Measurements from ENCODE around the gene APOL2.
A peak's percentile ranks its signal among the peaks of the same experiment; 100 is the strongest.

APOL2 gene

GRCh38 chr22:36185828-36186624 lies 53.3 kb downstream of the APOL2 start:
- Histone ChIP-seq H2BK15ac (replicated peaks; ENCODE audit: low read depth) (no peak overlapping the region), H3K23ac (ENCODE audit: low read length) (no peak overlapping the region), H3K79me1 (ENCODE audit: low read length) (no peaks in the 10 kb centered on the region), H3K4me3 (ENCODE audit: low read length) (no peak overlapping the region), H2AK5ac (ENCODE audit: low read length) (no peak overlapping the region), H3K27me3 (ENCODE audit: insufficient read depth, low read length, poor library complexity) (no peaks in the 10 kb centered on the region), H4K5ac (ENCODE audit: low read length) (no peak overlapping the region), H4K8ac (ENCODE audit: low read depth, low read length) (no peak overlapping the region), H3K79me2 (ENCODE audit: control insufficient read depth, insufficient read depth, low read length) (no peaks in the 10 kb centered on the region), H3K4me1 (ENCODE audit: control insufficient read depth, low read depth, low read length) (peaks cover 4% of the 10 kb centered on the region), H3K4me2 (ENCODE audit: low read length) (no peak overlapping the region), H3K36me3 (ENCODE audit: control insufficient read depth, insufficient read depth, low read length) (no peaks in the 10 kb centered on the region), H2BK120ac (ENCODE audit: low read depth, low read length) (no peak overlapping the region), H3K18ac (ENCODE audit: low read length) (no peak overlapping the region), H2BK5ac (ENCODE audit: low read length) (no peak overlapping the region), H3K4ac (ENCODE audit: low read depth, low read length) (no peak overlapping the region), H3K27ac (ENCODE audit: low read depth, low read length) (no peak overlapping the region), H3K9ac (ENCODE audit: low read length) (no peak overlapping the region), H3K56ac (ENCODE audit: low read length) (no peak overlapping the region)
- WGBS (ENCODE audit: extremely low coverage, insufficient coverage, low lambda C conversion rate), result no CpG with 5 or more reads among the region's 14 CpGs
- DNase-seq, result no peak

GRCh38 chr22:36184433-36185025 lies 54.8 kb downstream of the APOL2 start:
- H3K4me2 ChIP-seq (ENCODE audit: low read length), result no peak overlapping the region
- no CpG with 5 or more reads among the region's 10 CpGs for WGBS (ENCODE audit: extremely low coverage, insufficient coverage, low lambda C conversion rate)
- H3K18ac ChIP-seq (ENCODE audit: low read length), result no peak overlapping the region
- no peak for DNase-seq
- H3K79me2 ChIP-seq (ENCODE audit: control insufficient read depth, insufficient read depth, low read length), result no peaks in the 10 kb centered on the region
- H2BK15ac ChIP-seq (replicated peaks; ENCODE audit: low read depth), result no peak overlapping the region
- no peaks in the 10 kb centered on the region for H3K36me3 ChIP-seq (ENCODE audit: control insufficient read depth, insufficient read depth, low read length)
- H3K23ac ChIP-seq (ENCODE audit: low read length), result no peak overlapping the region
- no peak overlapping the region for H3K4me3 ChIP-seq (ENCODE audit: low read length)
- no peak overlapping the region for H2BK120ac ChIP-seq (ENCODE audit: low read depth, low read length)
- H4K5ac ChIP-seq (ENCODE audit: low read length), result no peak overlapping the region
- H3K9ac ChIP-seq (ENCODE audit: low read length), result no peak overlapping the region
- no peak overlapping the region for H4K8ac ChIP-seq (ENCODE audit: low read depth, low read length)
- H2BK5ac ChIP-seq (ENCODE audit: low read length), result no peak overlapping the region
- H3K4me1 ChIP-seq (ENCODE audit: control insufficient read depth, low read depth, low read length), result peaks cover under 1% of the 10 kb centered on the region
- H3K27ac ChIP-seq (ENCODE audit: low read depth, low read length), result no peak overlapping the region
- H3K56ac ChIP-seq (ENCODE audit: low read length), result no peak overlapping the region
- H3K79me1 ChIP-seq (ENCODE audit: low read length), result no peaks in the 10 kb centered on the region
- no peak overlapping the region for H2AK5ac ChIP-seq (ENCODE audit: low read length)
- no peaks in the 10 kb centered on the region for H3K27me3 ChIP-seq (ENCODE audit: insufficient read depth, low read length, poor library complexity)
- H3K4ac ChIP-seq (ENCODE audit: low read depth, low read length), result no peak overlapping the region

- WGBS (ENCODE audit: extremely low coverage, insufficient coverage, low lambda C conversion rate), result no CpG with 5 or more reads among the region's 7 CpGs
- Histone ChIP-seq H3K9ac (ENCODE audit: low read length) (no peak overlapping the region), H3K23ac (ENCODE audit: low read length) (no peak overlapping the region), H2AK5ac (ENCODE audit: low read length) (no peak overlapping the region), H3K27ac (ENCODE audit: low read depth, low read length) (no peak overlapping the region), H3K4me2 (ENCODE audit: low read length) (no peak overlapping the region), H3K27me3 (ENCODE audit: insufficient read depth, low read length, poor library complexity) (no peaks in the 10 kb centered on the region), H3K36me3 (ENCODE audit: control insufficient read depth, insufficient read depth, low read length) (no peaks in the 10 kb centered on the region), H4K8ac (ENCODE audit: low read depth, low read length) (no peak overlapping the region), H3K4ac (ENCODE audit: low read depth, low read length) (no peak overlapping the region), H2BK5ac (ENCODE audit: low read length) (no peak overlapping the region), H3K79me2 (ENCODE audit: control insufficient read depth, insufficient read depth, low read length) (no peaks in the 10 kb centered on the region), H4K5ac (ENCODE audit: low read length) (no peak overlapping the region), H2BK120ac (ENCODE audit: low read depth, low read length) (no peak overlapping the region), H3K18ac (ENCODE audit: low read length) (no peak overlapping the region), H3K4me1 (ENCODE audit: control insufficient read depth, low read depth, low read length) (no peaks in the 10 kb centered on the region), H3K79me1 (ENCODE audit: low read length) (no peaks in the 10 kb centered on the region), H3K4me3 (ENCODE audit: low read length) (no peak overlapping the region), H2BK15ac (replicated peaks; ENCODE audit: low read depth) (no peak overlapping the region), H3K56ac (ENCODE audit: low read length) (peak overlapping the region; percentile 19)
- no peak for DNase-seq
These were observed 55.9 kb downstream of the APOL2 start for GRCh38 chr22:36183446-36183845.

GRCh38 chr22:36182857-36183256 lies 56.5 kb downstream of the APOL2 start:
- Histone ChIP-seq H2BK15ac (replicated peaks; ENCODE audit: low read depth) (no peak overlapping the region), H3K27ac (ENCODE audit: low read depth, low read length) (no peak overlapping the region), H4K5ac (ENCODE audit: low read length) (no peak overlapping the region), H3K4ac (ENCODE audit: low read depth, low read length) (no peak overlapping the region), H2BK120ac (ENCODE audit: low read depth, low read length) (no peak overlapping the region), H3K23ac (ENCODE audit: low read length) (no peak overlapping the region), H4K8ac (ENCODE audit: low read depth, low read length) (no peak overlapping the region), H3K56ac (ENCODE audit: low read length) (no peak overlapping the region), H3K4me1 (ENCODE audit: control insufficient read depth, low read depth, low read length) (no peaks in the 10 kb centered on the region), H3K79me2 (ENCODE audit: control insufficient read depth, insufficient read depth, low read length) (no peaks in the 10 kb centered on the region), H3K27me3 (ENCODE audit: insufficient read depth, low read length, poor library complexity) (no peaks in the 10 kb centered on the region), H3K4me3 (ENCODE audit: low read length) (no peak overlapping the region), H3K9ac (ENCODE audit: low read length) (no peak overlapping the region), H3K4me2 (ENCODE audit: low read length) (no peak overlapping the region), H3K18ac (ENCODE audit: low read length) (no peak overlapping the region), H2AK5ac (ENCODE audit: low read length) (no peak overlapping the region), H2BK5ac (ENCODE audit: low read length) (no peak overlapping the region), H3K36me3 (ENCODE audit: control insufficient read depth, insufficient read depth, low read length) (no peaks in the 10 kb centered on the region), H3K79me1 (ENCODE audit: low read length) (no peaks in the 10 kb centered on the region)
- DNase-seq, result no peak
- no CpG with 5 or more reads among the region's 6 CpGs for WGBS (ENCODE audit: extremely low coverage, insufficient coverage, low lambda C conversion rate)

- H4K8ac ChIP-seq (ENCODE audit: low read depth, low read length), result no peak overlapping the region
- H4K5ac ChIP-seq (ENCODE audit: low read length), result no peak overlapping the region
- H3K18ac ChIP-seq (ENCODE audit: low read length), result no peak overlapping the region
- no peak overlapping the region for H2BK15ac ChIP-seq (replicated peaks; ENCODE audit: low read depth)
- H2BK120ac ChIP-seq (ENCODE audit: low read depth, low read length), result no peak overlapping the region
- H3K27ac ChIP-seq (ENCODE audit: low read depth, low read length), result no peak overlapping the region
- H3K56ac ChIP-seq (ENCODE audit: low read length), result no peak overlapping the region
- WGBS (ENCODE audit: extremely low coverage, insufficient coverage, low lambda C conversion rate), result no CpG with 5 or more reads among the region's 7 CpGs
- no peaks in the 10 kb centered on the region for H3K36me3 ChIP-seq (ENCODE audit: control insufficient read depth, insufficient read depth, low read length)
- no peak overlapping the region for H3K23ac ChIP-seq (ENCODE audit: low read length)
- no peaks in the 10 kb centered on the region for H3K79me2 ChIP-seq (ENCODE audit: control insufficient read depth, insufficient read depth, low read length)
- no peak overlapping the region for H3K4ac ChIP-seq (ENCODE audit: low read depth, low read length)
- H2BK5ac ChIP-seq (ENCODE audit: low read length), result no peak overlapping the region
- H3K9ac ChIP-seq (ENCODE audit: low read length), result no peak overlapping the region
- no peak overlapping the region for H3K4me3 ChIP-seq (ENCODE audit: low read length)
- no peaks in the 10 kb centered on the region for H3K4me1 ChIP-seq (ENCODE audit: control insufficient read depth, low read depth, low read length)
- no peak overlapping the region for H2AK5ac ChIP-seq (ENCODE audit: low read length)
- H3K79me1 ChIP-seq (ENCODE audit: low read length), result no peaks in the 10 kb centered on the region
- H3K4me2 ChIP-seq (ENCODE audit: low read length), result no peak overlapping the region
- no peak for DNase-seq
- H3K27me3 ChIP-seq (ENCODE audit: insufficient read depth, low read length, poor library complexity), result no peaks in the 10 kb centered on the region
These were observed 57.3 kb downstream of the APOL2 start for GRCh38 chr22:36182056-36182455.

All from mesendoderm (in vitro differentiated cells).